Measurements from ENCODE around the gene ERMARD. TPM values are rescaled to one million over a fixed set of nuclear protein-coding genes. Genes with fewer than 3 reads are reported as not detected.
A peak's percentile ranks its signal among the peaks of the same experiment; 100 is the strongest.

ERMARD gene
- total RNA-seq, 1 donor from 2014 or later: 11.3 TPM

GRCh38 chr6:169802790-169803189 is 51.4 kb downstream of the ERMARD start:
- DNase-seq (ENCODE audit: low read depth in 2 of 2): no peak

- no peak for DNase-seq (ENCODE audit: low read depth in 2 of 2)
Observed at GRCh38 chr6:169803271-169803811, 51.9 kb downstream of the ERMARD start.

- DNase-seq (ENCODE audit: low read depth in 2 of 2): no peak
Observed at GRCh38 chr6:169803816-169804340, 52.5 kb downstream of the ERMARD start.

GRCh38 chr6:169804427-169804826 is 53.0 kb downstream of the ERMARD start:
- no peak for DNase-seq (ENCODE audit: low read depth in 2 of 2)

GRCh38 chr6:169805242-169805838 is 53.9 kb downstream of the ERMARD start:
- no peak for DNase-seq (ENCODE audit: low read depth in 2 of 2)

GRCh38 chr6:169806701-169807100 is 55.3 kb downstream of the ERMARD start:
- no peak for DNase-seq (ENCODE audit: low read depth in 2 of 2)

- DNase-seq (ENCODE audit: low read depth in 2 of 2): no peak
Observed at GRCh38 chr6:169807229-169807628, 55.8 kb downstream of the ERMARD start.

- DNase-seq (ENCODE audit: low read depth in 2 of 2): no peak
Observed at GRCh38 chr6:169807699-169808607, 56.5 kb downstream of the ERMARD start.

GRCh38 chr6:169808608-169808967 is 57.2 kb downstream of the ERMARD start:
- DNase-seq (ENCODE audit: low read depth in 2 of 2): no peak

- DNase-seq (ENCODE audit: low read depth in 2 of 2): no peak
Observed at GRCh38 chr6:169809386-169809785, 58.0 kb downstream of the ERMARD start.

- peak in 1 of 2 donors; percentile 12 for DNase-seq (ENCODE audit: low read depth in 2 of 2)
Observed at GRCh38 chr6:169810066-169810989, 58.9 kb downstream of the ERMARD start.

GRCh38 chr6:169811072-169811471 is 59.6 kb downstream of the ERMARD start:
- no peak for DNase-seq (ENCODE audit: low read depth in 2 of 2)

- DNase-seq (ENCODE audit: low read depth in 2 of 2): no peak
Observed at GRCh38 chr6:169811521-169812256, 60.3 kb downstream of the ERMARD start.

GRCh38 chr6:169812257-169812644 is 60.8 kb downstream of the ERMARD start:
- DNase-seq (ENCODE audit: low read depth in 2 of 2): no peak

- DNase-seq (ENCODE audit: low read depth in 2 of 2): no peak
Observed at GRCh38 chr6:169813969-169814368, 62.5 kb downstream of the ERMARD start.

GRCh38 chr6:169816054-169816453 is 64.6 kb downstream of the ERMARD start:
- DNase-seq (ENCODE audit: low read depth in 2 of 2): no peak

- no peak for DNase-seq (ENCODE audit: low read depth in 2 of 2)
Observed at GRCh38 chr6:169816975-169817374, 65.6 kb downstream of the ERMARD start.

- DNase-seq (ENCODE audit: low read depth in 2 of 2): no peak
Observed at GRCh38 chr6:169820358-169820757, 68.9 kb downstream of the ERMARD start.

- DNase-seq (ENCODE audit: low read depth in 2 of 2): no peak
Observed at GRCh38 chr6:169824021-169824420, 72.6 kb downstream of the ERMARD start.

GRCh38 chr6:169824848-169825557 is 73.6 kb downstream of the ERMARD start:
- no peak for DNase-seq (ENCODE audit: low read depth in 2 of 2)

Data from lung microvascular endothelial cell (primary cell).